Coronary artery (tissue), 2 donors: ENCODE measurements around the gene GORASP1.

Source experiments
- DNase-seq: peaks from one replicate; pipeline ENCODE4 v3.0.0-alpha.2; 2017; ENCODE audit warnings: low spot score
- H3K27ac ChIP-seq, 2 donors: fragments of 200-600 bp; sonication (generic); one replicate each; pipeline ENCODE4 v1.5.1; 2016 to 2019
- H3K4me3 ChIP-seq: fragments of 200-600 bp; sonication (generic); 2 replicates; pipeline ENCODE4 v1.5.1; 2016; ENCODE audit warnings: mild to moderate bottlenecking, moderate library complexity
- CTCF ChIP-seq: fragments of 200-600 bp; sonication (generic); IDR thresholded peaks from one replicate; pipeline ENCODE4 v1.5.1; 2019; ENCODE audit warnings: antibody characterized with exemption

The GORASP1 gene

GRCh38 chr3:39144748-39145380 lies 37.4 kb upstream of the GORASP1 start:
- no peak for TF ChIP-seq CTCF
- DNase-seq: peak; percentile 73
- Histone ChIP-seq H3K4me3 (no peak overlapping the region), H3K27ac (peak overlapping the region in 1 of 2 donors; percentile 26)

- H3K4me3 ChIP-seq: no peak overlapping the region
- peak; percentile 73 for DNase-seq
- no peak overlapping the region for H3K27ac ChIP-seq
- no peak for TF ChIP-seq CTCF
Measured at GRCh38 chr3:39144095-39144747, 36.8 kb upstream of the GORASP1 start.

DNA sequence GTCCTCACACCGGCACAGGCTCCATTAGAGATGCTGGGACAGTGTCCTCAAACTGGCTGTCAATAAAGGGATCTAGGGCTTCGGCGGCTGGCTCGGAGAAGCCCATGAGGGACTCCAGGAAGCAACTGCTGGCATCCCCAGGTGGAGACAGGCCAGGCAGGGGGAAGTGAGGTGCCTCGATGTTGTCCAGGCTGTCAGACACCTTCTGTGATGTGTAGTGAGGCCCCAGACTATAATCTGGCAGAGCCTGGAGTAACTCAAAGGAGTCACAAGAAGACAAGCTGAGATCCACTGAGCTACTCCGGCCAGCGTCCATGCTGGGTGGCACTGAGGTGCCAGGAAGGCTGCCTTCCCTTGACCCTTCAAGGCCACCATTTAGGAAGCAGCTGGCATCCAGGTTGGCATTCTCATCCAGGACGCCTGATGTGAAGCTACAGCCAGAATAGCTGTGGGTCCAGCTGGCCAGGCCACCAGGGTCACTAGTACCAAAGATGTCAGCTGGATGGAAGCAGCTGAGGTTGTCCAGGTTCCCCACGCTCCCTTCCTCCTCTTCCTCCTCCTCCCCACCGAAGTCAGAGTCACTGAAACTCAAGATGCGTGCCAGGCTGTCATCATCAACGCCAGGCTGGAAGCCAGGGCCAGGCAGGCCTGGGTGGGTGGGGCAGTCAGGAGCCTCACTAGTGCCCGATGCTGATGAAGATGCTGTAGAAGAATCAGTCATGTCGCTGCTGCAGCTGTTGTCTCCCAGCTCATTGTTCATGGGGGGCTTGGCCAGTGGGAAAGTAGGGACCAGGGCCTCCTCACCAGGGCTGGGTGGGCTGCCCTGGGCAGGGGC lies 35.8 kb upstream of the GORASP1 start:
- no peak for TF ChIP-seq CTCF
- DNase-seq: peak; percentile 72
- H3K4me3 ChIP-seq: no peak overlapping the region
- H3K27ac ChIP-seq: peak overlapping the region in 1 of 2 donors; percentile 20

DNA sequence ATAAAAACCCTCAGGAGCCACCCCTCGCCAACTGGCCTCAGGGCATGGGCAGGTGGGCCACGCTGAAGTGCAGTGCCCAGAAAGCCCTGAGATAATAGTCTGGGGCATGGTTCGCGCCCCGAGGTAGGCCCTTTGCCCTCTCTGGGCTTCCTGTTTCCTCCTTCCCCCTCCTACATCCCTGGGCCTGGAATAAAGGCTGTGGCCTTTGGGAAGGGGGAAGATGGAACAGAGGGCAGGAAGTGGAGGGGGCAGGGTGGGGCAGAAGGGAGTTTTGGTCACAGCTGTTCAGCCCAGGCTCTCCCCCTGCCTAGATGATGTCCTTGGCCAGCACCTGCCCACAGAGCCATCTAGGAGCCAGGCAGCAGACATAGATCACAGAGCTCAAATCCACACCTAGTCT lies 34.6 kb upstream of the GORASP1 start:
- TF ChIP-seq CTCF: no peak
- Histone ChIP-seq H3K27ac (peak overlapping the region in 1 of 2 donors; percentile 7), H3K4me3 (no peak overlapping the region)
- peak; percentile 61 for DNase-seq

GRCh38 chr3:39141171-39141995 lies 34.0 kb upstream of the GORASP1 start:
- Histone ChIP-seq H3K4me3 (no peak overlapping the region), H3K27ac (peak overlapping the region; percentile 1 to 72)
- TF ChIP-seq CTCF: no peak
- DNase-seq: peak; percentile 76

GRCh38 chr3:39140341-39140971 lies 33.0 kb upstream of the GORASP1 start:
- no peak for DNase-seq
- H3K4me3 ChIP-seq: no peak overlapping the region
- peak overlapping the region; percentile 12 to 72 for H3K27ac ChIP-seq
- no peak for TF ChIP-seq CTCF
